Right lobe of liver (tissue), 4 donors: ENCODE measurements around the gene BAIAP2L2.

Source experiments
- POLR2A ChIP-seq: fragments of 450-650 bp; IDR thresholded peaks from one replicate; pipeline ENCODE4 v1.6.1; 2017; ENCODE audit warnings: antibody characterized with exemption, mild to moderate bottlenecking
- TF ChIP-seq, protein P1 (sequence below), 4 donors: fragments of 200-600 bp in 3 of 4; fragments of 450-650 bp in 1 of 4; IDR thresholded peaks; one replicate each; pipeline versions ENCODE4 v1.5.1 to v1.8.0; 2016 to 2022; ENCODE audit warnings: antibody characterized with exemption in 4 of 4, mild to moderate bottlenecking in 2 of 4
- donor health status: DM: no; HTN: no; CAD: no.
- donor health status: DM: no; HTN: no; CAD: no.
- donor health status: DM: no; HTN: yes; CAD: no.

DNA sequence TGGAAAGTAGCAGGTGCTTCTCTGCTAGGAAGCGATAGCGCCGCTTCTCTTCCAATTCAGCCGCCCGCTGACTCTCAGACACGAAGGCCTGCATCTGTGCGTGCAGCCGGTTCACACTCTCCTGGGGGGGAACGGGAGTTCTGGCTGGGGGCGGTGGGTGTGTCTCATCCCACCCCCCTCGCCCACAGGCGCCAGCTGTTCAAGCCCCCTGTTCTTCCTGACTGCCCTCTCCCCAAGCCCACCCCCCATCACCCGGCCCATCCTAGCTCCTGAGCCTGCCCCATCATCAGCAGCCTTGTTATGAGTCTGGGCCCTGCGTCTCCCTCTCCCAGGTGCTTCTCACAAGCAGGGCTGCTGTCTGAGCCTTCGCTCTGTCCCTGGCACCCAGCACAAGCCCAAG lies 13.4 kb downstream of the BAIAP2L2 start:
- TF ChIP-seq, protein P1, sequence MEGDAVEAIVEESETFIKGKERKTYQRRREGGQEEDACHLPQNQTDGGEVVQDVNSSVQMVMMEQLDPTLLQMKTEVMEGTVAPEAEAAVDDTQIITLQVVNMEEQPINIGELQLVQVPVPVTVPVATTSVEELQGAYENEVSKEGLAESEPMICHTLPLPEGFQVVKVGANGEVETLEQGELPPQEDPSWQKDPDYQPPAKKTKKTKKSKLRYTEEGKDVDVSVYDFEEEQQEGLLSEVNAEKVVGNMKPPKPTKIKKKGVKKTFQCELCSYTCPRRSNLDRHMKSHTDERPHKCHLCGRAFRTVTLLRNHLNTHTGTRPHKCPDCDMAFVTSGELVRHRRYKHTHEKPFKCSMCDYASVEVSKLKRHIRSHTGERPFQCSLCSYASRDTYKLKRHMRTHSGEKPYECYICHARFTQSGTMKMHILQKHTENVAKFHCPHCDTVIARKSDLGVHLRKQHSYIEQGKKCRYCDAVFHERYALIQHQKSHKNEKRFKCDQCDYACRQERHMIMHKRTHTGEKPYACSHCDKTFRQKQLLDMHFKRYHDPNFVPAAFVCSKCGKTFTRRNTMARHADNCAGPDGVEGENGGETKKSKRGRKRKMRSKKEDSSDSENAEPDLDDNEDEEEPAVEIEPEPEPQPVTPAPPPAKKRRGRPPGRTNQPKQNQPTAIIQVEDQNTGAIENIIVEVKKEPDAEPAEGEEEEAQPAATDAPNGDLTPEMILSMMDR (IDR thresholded peaks at IDR 0.05): no peak
- no peak for TF ChIP-seq POLR2A
